Sigmoid colon (tissue), 4 donors: Measurements from ENCODE around the gene ADARB1.

Experiments
- CTCF ChIP-seq, 4 experiments: fragments of 450-650 bp in 3 of 4; fragments of 200-600 bp in 1 of 4; IDR thresholded peaks; one replicate each; pipeline ENCODE4 v1.5.1; 2016 to 2019; ENCODE audit warnings: antibody characterized with exemption in 4 of 4, mild to moderate bottlenecking in 3 of 4, moderate library complexity in 2 of 4
- POLR2A ChIP-seq, 2 donors: fragments of 450-650 bp; IDR thresholded peaks; one replicate each; pipeline ENCODE4 v1.6.1; 2016; ENCODE audit warnings: antibody characterized with exemption in 2 of 2, mild to moderate bottlenecking in 2 of 2, moderate library complexity in 2 of 2
- POLR2AphosphoS5 ChIP-seq, 4 donors: sonication (generic); formaldehyde crosslinking; IDR thresholded peaks; one replicate each; pipeline ENCODE4 v1.6.1; 2017; ENCODE audit warnings: antibody characterized with exemption in 4 of 4

DNA sequence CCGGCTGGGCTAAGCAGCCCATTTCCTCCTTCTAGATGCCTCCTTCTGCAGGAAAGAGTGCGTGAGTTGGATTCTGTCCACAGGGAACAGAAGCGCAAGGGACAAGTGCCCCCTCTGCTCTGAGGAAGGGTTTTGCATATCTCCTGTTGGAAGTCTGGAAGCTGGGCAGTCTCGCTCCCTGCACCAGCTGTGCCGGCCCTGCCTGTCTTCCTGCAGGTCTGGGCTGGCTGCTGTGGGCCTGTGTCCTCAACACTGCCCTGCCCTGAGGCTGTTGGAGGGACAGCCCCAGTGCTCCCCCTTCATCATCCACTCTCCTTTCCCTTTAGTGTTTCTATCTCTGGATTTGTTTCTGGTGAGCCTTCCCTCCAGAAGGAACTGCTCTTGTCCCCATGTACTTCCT, 21.8 kb downstream of the ADARB1 start:
- no peak for TF ChIP-seq CTCF (IDR thresholded peaks at IDR 0.05)
- no peak for TF ChIP-seq POLR2AphosphoS5 (IDR thresholded peaks at IDR 0.05)
- TF ChIP-seq POLR2A (IDR thresholded peaks at IDR 0.05): no peak
